Activated CD8-positive, alpha-beta T cell treated with anti-CD3 and anti-CD28 coated beads for 36 hours (primary cell): ENCODE results near the gene CFAP92. TPM values are rescaled to one million over a fixed set of nuclear protein-coding genes. Genes with fewer than 3 reads are reported as not detected.

Experiments used
- ATAC-seq: fragments of 200-7000 bp; cut with Tn5 transposase; one replicate; pipeline ENCODE4 v1.10.0; 2021; ENCODE audit warnings: mild to moderate bottlenecking, moderate library complexity
- CTCF ChIA-PET: fragments of 350-600 bp; sonication (Branson Sonifier 250); formaldehyde crosslinking; loops from one replicate; lab custom pipeline; 2021; ENCODE audit warnings: antibody characterized with exemption; lab: Charles Lee
- POLR2A ChIA-PET: fragments of 350-600 bp; sonication (Branson Sonifier 250); formaldehyde crosslinking; loops from one replicate; lab custom pipeline; 2021; ENCODE audit warnings: antibody characterized with exemption; lab: Charles Lee
- DNase-seq: peaks from one replicate; pipeline ENCODE4 v3.0.0-alpha.2; 2020
- H3K27ac Mint-ChIP-seq: one replicate; pipeline ENCODE4 v1.8.0; 2021; ENCODE audit warnings: mild to moderate bottlenecking, mixed read lengths
- H3K27me3 Mint-ChIP-seq: one replicate; pipeline ENCODE4 v1.8.0; 2021; ENCODE audit warnings: mixed read lengths
- H3K36me3 Mint-ChIP-seq: one replicate; pipeline ENCODE4 v1.8.0; 2021; ENCODE audit warnings: low read depth, mixed read lengths
- H3K4me1 Mint-ChIP-seq: one replicate; pipeline ENCODE4 v1.8.0; 2021; ENCODE audit warnings: low read depth, mixed read lengths
- H3K4me3 Mint-ChIP-seq: one replicate; pipeline ENCODE4 v1.8.0; 2021; ENCODE audit warnings: mild to moderate bottlenecking, moderate library complexity, mixed read lengths
- H3K9me3 Mint-ChIP-seq: one replicate; pipeline ENCODE4 v1.8.0; 2021; ENCODE audit warnings: mixed read lengths
- CTCF ChIP-seq: fragments of 200-600 bp; IDR thresholded peaks from one replicate; pipeline ENCODE4 v1.8.0; 2022; ENCODE audit warnings: antibody characterized with exemption, mild to moderate bottlenecking
- intact Hi-C: fragments of 100-400 bp; cut with micrococcal nuclease; formaldehyde crosslinking; loops from one replicate; pipeline ENCODE4 v1.10.0; 2022
- total RNA-seq, 2 experiments: library from RNA; stranded (reverse); gene quantifications; one replicate each; pipeline ENCODE4 v1.2.3, GENCODE V29; 2021

CFAP92 gene
- total RNA-seq, 2 experiments from 2014 or later = 0.38 to 0.83 TPM

GRCh38 chr3:129038121-129038855 is 44.4 kb upstream of the CFAP92 start:
- CTCF ChIA-PET = interaction anchor here (2.2 to 4.1 kb wide), 2 partner anchors 8 to 15 kb away, joined by 11 to 17 read pairs; no protein-coding TSS in a partner anchor
- no peak for DNase-seq
- intact Hi-C loops = no loop called here
- Mint-ChIP-seq H3K4me3 (no peak overlapping the region), H3K9me3 (no peaks in the 10 kb centered on the region), H3K4me1 (peaks cover 15% of the 10 kb centered on the region), H3K27ac (no peak overlapping the region), H3K27me3 (peaks cover 7% of the 10 kb centered on the region), H3K36me3 (no peaks in the 10 kb centered on the region)
- POLR2A ChIA-PET = interaction anchor here (0.6 to 1.9 kb wide), 2 partner anchors 12 to 52 kb away, joined by 4 to 7 read pairs; no protein-coding TSS in a partner anchor
- TF ChIP-seq CTCF = no peak
- ATAC-seq = no peak

- POLR2A ChIA-PET = interaction anchor here (0.8 to 1.9 kb wide), 2 partner anchors 9 to 10 kb away, joined by 3 to 7 read pairs; no protein-coding TSS in a partner anchor
- no peak for DNase-seq
- Mint-ChIP-seq H3K4me1 (peaks cover 15% of the 10 kb centered on the region), H3K4me3 (no peak overlapping the region), H3K27me3 (peaks cover 4% of the 10 kb centered on the region), H3K9me3 (no peaks in the 10 kb centered on the region), H3K36me3 (no peaks in the 10 kb centered on the region), H3K27ac (no peak overlapping the region)
- no peak for ATAC-seq
- CTCF ChIA-PET = interaction anchor here (1.1 to 4.1 kb wide), 6 partner anchors 9 to 208 kb away, joined by 3 to 17 read pairs (median 8); no protein-coding TSS in a partner anchor
- no peak for TF ChIP-seq CTCF
- intact Hi-C loops = no loop called here
Measured at GRCh38 chr3:129037093-129037419, 43.2 kb upstream of the CFAP92 start.

GRCh38 chr3:129036222-129037092 is 42.6 kb upstream of the CFAP92 start:
- Mint-ChIP-seq H3K27me3 (peaks cover 4% of the 10 kb centered on the region), H3K4me1 (peaks cover 15% of the 10 kb centered on the region), H3K9me3 (no peaks in the 10 kb centered on the region), H3K36me3 (no peaks in the 10 kb centered on the region), H3K27ac (no peak overlapping the region), H3K4me3 (no peak overlapping the region)
- DNase-seq (no peak), ATAC-seq (no peak)
- POLR2A ChIA-PET = interaction anchor here (0.8 to 1.9 kb wide), 2 partner anchors 10 kb away, joined by 3 to 7 read pairs; no protein-coding TSS in a partner anchor
- CTCF ChIA-PET = interaction anchor here (0.7 to 4.1 kb wide), 8 partner anchors 9 to 209 kb away, joined by 3 to 17 read pairs (median 6); no protein-coding TSS in a partner anchor
- intact Hi-C loops = no loop called here
- TF ChIP-seq CTCF = no peak

GRCh38 chr3:129035360-129036221 is 41.7 kb upstream of the CFAP92 start:
- ChIA-PET CTCF (interaction anchor here (0.7 to 4.1 kb wide), 5 partner anchors 8 to 65 kb away, joined by 3 to 17 read pairs (median 10); no protein-coding TSS in a partner anchor), POLR2A (interaction anchor here (1.0 kb wide), 1 partner anchor 19 kb away, joined by 4 read pairs; no protein-coding TSS in a partner anchor)
- H3K27ac Mint-ChIP-seq = no peak overlapping the region
- TF ChIP-seq CTCF = no peak
- H3K36me3 Mint-ChIP-seq = no peaks in the 10 kb centered on the region
- no peak overlapping the region for H3K4me3 Mint-ChIP-seq
- ATAC-seq = peak; percentile 32
- H3K9me3 Mint-ChIP-seq = no peaks in the 10 kb centered on the region
- intact Hi-C loops = no loop called here
- peaks cover 4% of the 10 kb centered on the region for H3K27me3 Mint-ChIP-seq
- peaks cover 15% of the 10 kb centered on the region for H3K4me1 Mint-ChIP-seq
- no peak for DNase-seq
